ENCODE measurements around the gene HOMER2. TPM values are rescaled to one million over a fixed set of nuclear protein-coding genes. Genes with fewer than 3 reads are reported as not detected.

HOMER2 gene
- total and polyA plus RNA-seq, 9 of the 15 experiments (the other 6 are each of a cell fraction or from before 2014, with no cell fraction given) = 0.13 to 0.47 (median 0.29) TPM; not detected in 1

GRCh38 chr15:82985688-82986441 lies 33.3 kb upstream of the HOMER2 start, which contains the start of gene RAMAC (continued):
- TF ChIP-seq CTCF (IDR thresholded peaks at IDR 0.05 in 2 of 3, conservative IDR thresholded peaks at IDR 0.05 in 1 of 3; ENCODE audit: insufficient read depth in 2 of 3, low read depth in 1 of 3, low read length in 3 of 3) = no peak
- no peak for TF ChIP-seq XRCC4 (IDR thresholded peaks at IDR 0.05; ENCODE audit: extremely low read depth, insufficient read depth, insufficient read length)
- TF ChIP-seq MXI1 (IDR thresholded peaks at IDR 0.05; ENCODE audit: low read depth, low read length) = no peak
- TF ChIP-seq ZNF589 (CRISPR knock-in tag; IDR thresholded peaks at IDR 0.05; ENCODE audit: low read depth) = peak; percentile 33; the same call in 1 of the 2 replicates
- TF ChIP-seq SAFB2 (IDR thresholded peaks at IDR 0.05; ENCODE audit: borderline replicate concordance, low read depth, low read length, severe bottlenecking) = no peak
- no peak for TF ChIP-seq PHB (CRISPR knock-in tag; IDR thresholded peaks at IDR 0.05)
- TF ChIP-seq ZNF696 (CRISPR knock-in tag; conservative IDR thresholded peaks at IDR 0.05) = no peak
- TF ChIP-seq ZNF165 (CRISPR knock-in tag; IDR thresholded peaks at IDR 0.05; ENCODE audit: borderline replicate concordance) = no peak
- no peak for TF ChIP-seq SP2 (IDR thresholded peaks at IDR 0.05; ENCODE audit: extremely low read depth, low read depth, low read length, poor library complexity, severe bottlenecking)
- TF ChIP-seq ZNF224 (CRISPR knock-in tag; IDR thresholded peaks at IDR 0.05) = no peak
- TF ChIP-seq SIN3A (IDR thresholded peaks at IDR 0.05; ENCODE audit: borderline replicate concordance in 2 of 2, control insufficient read depth in 1 of 2, low read depth in 2 of 2, low read length in 2 of 2) = peak; percentile 61 to 83; a peak in 2 of 4 replicates
- TF ChIP-seq AFF4 (CRISPR knock-in tag; IDR thresholded peaks at IDR 0.05) = no peak
- no peak for TF ChIP-seq NCOA6 (IDR thresholded peaks at IDR 0.05)
- TF ChIP-seq SAFB (IDR thresholded peaks at IDR 0.05; ENCODE audit: borderline replicate concordance, low read depth, low read length) = no peak
- no peak for TF ChIP-seq ZNF384 (IDR thresholded peaks at IDR 0.05; ENCODE audit: low read depth, low read length)
- peak; percentile 76; the same call in 1 of the 2 replicates for TF ChIP-seq ARID4B (CRISPR knock-in tag; IDR thresholded peaks at IDR 0.05)
- TF ChIP-seq FUS (optimal IDR thresholded peaks at IDR 0.05; ENCODE audit: low read depth, low read length) = no peak

Measured in K562 (cell line).